GM12878 (cell line): ENCODE results near the gene MIR17HG.

Experiments used
- RUNX3 ChIP-seq: IDR thresholded peaks from 2 replicates; pipeline ENCODE4 v1.6.1; 2012; ENCODE audit warnings: low read length, inconsistent platforms
- SMC3 ChIP-seq: IDR thresholded peaks from 2 replicates; pipeline ENCODE4 v1.6.1; 2011; ENCODE audit warnings: low read length, improper control_type of control experiment, borderline replicate concordance
- TF ChIP-seq, protein P1 (sequence below), 3 experiments: IDR thresholded peaks in 2 of 3; conservative IDR thresholded peaks in 1 of 3; 2 replicates each; pipeline ENCODE4 v1.5.1; 2011; ENCODE audit warnings: low read depth in 3 of 3, low read length in 3 of 3, mild to moderate bottlenecking in 3 of 3, control low read depth in 2 of 3, moderate library complexity in 2 of 3, inconsistent platforms in 1 of 3, mixed read lengths in 1 of 3; ENCODE audit not compliant: control insufficient read depth in 2 of 3, insufficient read depth in 1 of 3; ENCODE audit errors: extremely low read depth in 1 of 3
- TF ChIP-seq, protein P2 (sequence below): IDR thresholded peaks from 2 replicates; pipeline ENCODE4 v1.6.1; 2011; ENCODE audit warnings: low read depth, low read length, improper control_type of control experiment, borderline replicate concordance

DNA sequence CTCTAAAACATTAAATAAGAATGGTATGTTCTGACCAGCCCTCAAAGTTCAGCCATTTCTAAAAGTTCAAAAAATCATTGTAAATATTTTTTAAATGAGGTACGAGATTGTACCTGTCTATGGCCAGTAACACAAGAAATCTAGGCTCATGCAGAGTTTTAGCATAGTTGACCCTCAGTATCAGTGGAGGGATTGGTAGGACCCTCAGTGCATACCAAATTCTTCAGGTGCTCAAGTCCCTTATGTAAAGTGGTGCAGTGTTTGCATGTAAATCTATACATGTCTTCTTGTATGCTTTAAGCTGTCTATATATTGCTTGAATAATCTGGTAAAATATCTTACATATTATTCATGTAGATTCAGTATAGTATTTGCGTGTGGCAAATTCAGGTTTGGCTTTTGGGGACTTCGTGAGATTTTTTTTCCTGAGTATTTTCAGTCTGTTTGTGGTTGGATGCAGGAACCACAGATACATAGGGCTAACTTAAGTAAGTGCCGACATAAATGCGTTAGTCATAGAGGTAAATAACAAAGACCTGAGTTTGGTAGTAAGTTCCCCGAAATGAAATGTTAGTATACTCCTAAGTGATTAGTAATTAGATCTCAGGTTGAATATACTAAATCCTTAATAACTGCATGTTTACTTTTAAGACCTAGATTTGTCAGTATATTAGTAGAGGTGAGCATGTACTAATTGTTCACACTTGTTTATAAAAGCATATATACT, 7.8 kb downstream of the MIR17HG start:
- TF ChIP-seq RUNX3 (no peak), SMC3 (no peak)
- TF ChIP-seq, protein P1, sequence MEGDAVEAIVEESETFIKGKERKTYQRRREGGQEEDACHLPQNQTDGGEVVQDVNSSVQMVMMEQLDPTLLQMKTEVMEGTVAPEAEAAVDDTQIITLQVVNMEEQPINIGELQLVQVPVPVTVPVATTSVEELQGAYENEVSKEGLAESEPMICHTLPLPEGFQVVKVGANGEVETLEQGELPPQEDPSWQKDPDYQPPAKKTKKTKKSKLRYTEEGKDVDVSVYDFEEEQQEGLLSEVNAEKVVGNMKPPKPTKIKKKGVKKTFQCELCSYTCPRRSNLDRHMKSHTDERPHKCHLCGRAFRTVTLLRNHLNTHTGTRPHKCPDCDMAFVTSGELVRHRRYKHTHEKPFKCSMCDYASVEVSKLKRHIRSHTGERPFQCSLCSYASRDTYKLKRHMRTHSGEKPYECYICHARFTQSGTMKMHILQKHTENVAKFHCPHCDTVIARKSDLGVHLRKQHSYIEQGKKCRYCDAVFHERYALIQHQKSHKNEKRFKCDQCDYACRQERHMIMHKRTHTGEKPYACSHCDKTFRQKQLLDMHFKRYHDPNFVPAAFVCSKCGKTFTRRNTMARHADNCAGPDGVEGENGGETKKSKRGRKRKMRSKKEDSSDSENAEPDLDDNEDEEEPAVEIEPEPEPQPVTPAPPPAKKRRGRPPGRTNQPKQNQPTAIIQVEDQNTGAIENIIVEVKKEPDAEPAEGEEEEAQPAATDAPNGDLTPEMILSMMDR (IDR thresholded peaks at IDR 0.05 in 2 of 3, conservative IDR thresholded peaks at IDR 0.05 in 1 of 3; ENCODE audit: control insufficient read depth in 2 of 3, extremely low read depth in 1 of 3, insufficient read depth in 1 of 3, low read depth in 3 of 3, low read length in 3 of 3): no peak
- TF ChIP-seq, protein P2, sequence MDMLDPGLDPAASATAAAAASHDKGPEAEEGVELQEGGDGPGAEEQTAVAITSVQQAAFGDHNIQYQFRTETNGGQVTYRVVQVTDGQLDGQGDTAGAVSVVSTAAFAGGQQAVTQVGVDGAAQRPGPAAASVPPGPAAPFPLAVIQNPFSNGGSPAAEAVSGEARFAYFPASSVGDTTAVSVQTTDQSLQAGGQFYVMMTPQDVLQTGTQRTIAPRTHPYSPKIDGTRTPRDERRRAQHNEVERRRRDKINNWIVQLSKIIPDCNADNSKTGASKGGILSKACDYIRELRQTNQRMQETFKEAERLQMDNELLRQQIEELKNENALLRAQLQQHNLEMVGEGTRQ: no peak
